ENCODE data around the gene CH25H.
"Not testable (repeated sequence)": the region's sequence is repeated elsewhere in the genome, so short reads cannot be mapped to it uniquely, and the experiment has no call there.

Gene CH25H

GRCh38 chr10:89207181-89207800, at the start of gene CH25H:
TSS of gene CH25H (minus strand) at chr10:89207317. CDS start at chr10:89207292, 25 bp downstream.
- peak; percentile 23 for DNase-seq

- DNase-seq, result no peak
Observed at GRCh38 chr10:89256340-89256739, 49.2 kb upstream of the CH25H start.

GRCh38 chr10:89255793-89256192, 48.7 kb upstream of the CH25H start:
- DNase-seq, result no peak

GRCh38 chr10:89255091-89255579, 48.0 kb upstream of the CH25H start:
- DNase-seq, result not testable (repeated sequence)

GRCh38 chr10:89252225-89252585, 45.1 kb upstream of the CH25H start:
- no peak for DNase-seq

- peak; percentile 96 for DNase-seq
Observed at GRCh38 chr10:89251409-89252224, 44.5 kb upstream of the CH25H start, which contains the start of gene LIPA. TSS of gene LIPA (minus strand) at chr10:89251775. CDS start at chr10:89247648, 4,127 bp downstream.

GRCh38 chr10:89250865-89251408, 43.8 kb upstream of the CH25H start:
- DNase-seq, result no peak

- no peak for DNase-seq
Observed at GRCh38 chr10:89248990-89249389, 41.9 kb upstream of the CH25H start.

GRCh38 chr10:89247623-89248022, 40.5 kb upstream of the CH25H start:
- DNase-seq, result not testable (repeated sequence)

GRCh38 chr10:89245802-89246201, 38.7 kb upstream of the CH25H start:
- no peak for DNase-seq

GRCh38 chr10:89242840-89243568, 35.9 kb upstream of the CH25H start:
- no peak for DNase-seq

GRCh38 chr10:89242345-89242684, 35.2 kb upstream of the CH25H start:
- no peak for DNase-seq

- no peak for DNase-seq
Observed at GRCh38 chr10:89241486-89242344, 34.6 kb upstream of the CH25H start.

- DNase-seq, result no peak
Observed at GRCh38 chr10:89241026-89241425, 33.9 kb upstream of the CH25H start.

GRCh38 chr10:89240519-89240918, 33.4 kb upstream of the CH25H start:
- no peak for DNase-seq

- no peak for DNase-seq
Observed at GRCh38 chr10:89238956-89239644, 32.0 kb upstream of the CH25H start.

- no peak for DNase-seq
Observed at GRCh38 chr10:89237849-89238248, 30.7 kb upstream of the CH25H start.

GRCh38 chr10:89236226-89236797, 29.2 kb upstream of the CH25H start:
- DNase-seq, result no peak

- DNase-seq, result no peak
Observed at GRCh38 chr10:89235073-89235798, 28.1 kb upstream of the CH25H start.

GRCh38 chr10:89233033-89233432, 25.9 kb upstream of the CH25H start:
- DNase-seq, result no peak

- DNase-seq, result no peak
Observed at GRCh38 chr10:89228962-89229361, 21.8 kb upstream of the CH25H start.
